GM23248 (cell line): ENCODE measurements around the gene ECSCR. TPM values are rescaled to one million over a fixed set of nuclear protein-coding genes. Genes with fewer than 3 reads are reported as not detected.

ENCODE experiments used
- DNase-seq: peaks from one replicate; pipeline ENCODE4 v3.0.0-alpha.2; 2015
- H2AFZ ChIP-seq: fragments of 200-600 bp; sonication (generic); 2 replicates; pipeline ENCODE4 v1.6.1; 2016; ENCODE audit warnings: antibody characterized with exemption
- H3F3A ChIP-seq: fragments of 200-600 bp; sonication (generic); 2 replicates; pipeline ENCODE4 v1.6.1; 2016; ENCODE audit warnings: mild to moderate bottlenecking, antibody characterized with exemption, mixed run types; ENCODE audit not compliant: insufficient read depth
- H3K27ac ChIP-seq: fragments of 200-600 bp; sonication (generic); 2 replicates; pipeline ENCODE4 v1.5.1; 2016; ENCODE audit warnings: mild to moderate bottlenecking
- H3K27me3 ChIP-seq: fragments of 200-600 bp; sonication (generic); replicated peaks from 2 replicates; pipeline ENCODE4 v1.6.1; 2016; ENCODE audit warnings: mild to moderate bottlenecking; ENCODE audit not compliant: insufficient read depth
- H3K36me3 ChIP-seq: fragments of 200-600 bp; sonication (generic); 2 replicates; pipeline ENCODE4 v1.6.1; 2016; ENCODE audit warnings: low read depth, mild to moderate bottlenecking
- H3K4me1 ChIP-seq: fragments of 200-600 bp; sonication (generic); 2 replicates; pipeline ENCODE4 v1.6.1; 2016; ENCODE audit warnings: mild to moderate bottlenecking; ENCODE audit not compliant: insufficient read depth
- H3K4me2 ChIP-seq: fragments of 200-600 bp; sonication (generic); one replicate; pipeline ENCODE4 v1.6.1; 2016; ENCODE audit warnings: mild to moderate bottlenecking; ENCODE audit not compliant: unreplicated experiment
- H3K4me3 ChIP-seq: fragments of 200-600 bp; sonication (generic); 2 replicates; pipeline ENCODE4 v1.5.1; 2016; ENCODE audit warnings: mild to moderate bottlenecking
- H3K79me2 ChIP-seq: fragments of 200-600 bp; sonication (generic); 2 replicates; pipeline ENCODE4 v1.6.1; 2016; ENCODE audit warnings: mild to moderate bottlenecking; ENCODE audit not compliant: insufficient read depth
- H3K9ac ChIP-seq: fragments of 200-600 bp; sonication (generic); 2 replicates; pipeline ENCODE4 v1.6.1; 2016; ENCODE audit warnings: mild to moderate bottlenecking
- H3K9me2 ChIP-seq: fragments of 200-600 bp; sonication (generic); 2 replicates; pipeline ENCODE4 v1.6.1; 2016; ENCODE audit warnings: mixed run types, mild to moderate bottlenecking, moderate library complexity; ENCODE audit not compliant: insufficient read depth
- H3K9me3 ChIP-seq: fragments of 200-600 bp; sonication (generic); one replicate; pipeline ENCODE4 v1.6.1; 2017; ENCODE audit warnings: low read depth
- H4K20me1 ChIP-seq: fragments of 200-600 bp; sonication (generic); 2 replicates; pipeline ENCODE4 v1.6.0; 2016; ENCODE audit not compliant: insufficient read depth
- EZH2 ChIP-seq: fragments of 200-600 bp; sonication (generic); IDR thresholded peaks from 2 replicates; pipeline ENCODE4 v1.6.1; 2018; ENCODE audit warnings: antibody characterized with exemption, mild to moderate bottlenecking; ENCODE audit not compliant: insufficient read depth, poor library complexity, severe bottlenecking
- EZH2phosphoT487 ChIP-seq: fragments of 200-600 bp; sonication (generic); IDR thresholded peaks from 2 replicates; pipeline ENCODE4 v1.6.1; 2018; ENCODE audit warnings: antibody characterized with exemption, moderate library complexity, mild to moderate bottlenecking, low read depth; ENCODE audit not compliant: insufficient read depth
- WGBS, 2 experiments: methylation state at CpG; one replicate each; pipeline ENCODE4 v1.1.6; 2015 to 2017; ENCODE audit warnings: low lambda C conversion rate in 2 of 2, low coverage in 1 of 2; ENCODE audit errors: missing lambda C conversion rate in 2 of 2; 5-methylcytosine and 5-hydroxymethylcytosine counted together
- in situ Hi-C: fragments of 300-500 bp; cut with MboI; formaldehyde crosslinking; loops from 2 replicates; pipeline ENCODE4 v1.15.0; 2020
- polyA plus RNA-seq: library from polyadenylated mRNA; unstranded; fragments of >200 nt; fragmentation: Nextera tagmentation; extraction: Ambion mirVana; gene quantifications from 2 replicates; pipeline ENCODE4 v1.2.1, GENCODE V29; 2016
- total RNA-seq: library from RNA; depleted of rRNA; stranded (reverse); fragments of >200 nt; shearing (Covaris generic); gene quantifications from 2 replicates; pipeline ENCODE4 v1.2.3, GENCODE V29; 2014

Gene ECSCR
- total and polyA plus RNA-seq, 2 experiments from 2014 or later = 0.41 TPM; not detected in 1

- Histone ChIP-seq H3K4me1 (peaks cover 19% of the 10 kb centered on the region), H3K36me3 (peaks cover 4% of the 10 kb centered on the region; the same call in 1 of the 2 replicates), H4K20me1 (no peaks in the 10 kb centered on the region), H3K9me3 (no peaks in the 10 kb centered on the region), H3K4me2 (no peak overlapping the region), H3F3A (peaks cover 24% of the 10 kb centered on the region), H3K4me3 (no peak overlapping the region), H3K9me2 (no peaks in the 10 kb centered on the region), H3K79me2 (no peaks in the 10 kb centered on the region), H3K27ac (no peak overlapping the region), H2AFZ (no peak overlapping the region), H3K27me3 (no peaks in the 10 kb centered on the region), H3K9ac (no peak overlapping the region)
- WGBS, 2 experiments = 96 to 98% methylated on average over 9 of the region's 9 CpGs
- no peak for DNase-seq
- in situ Hi-C loops = no loop called here
- no peak for TF ChIP-seq EZH2phosphoT487
- no peak for TF ChIP-seq EZH2
Measured at GRCh38 chr5:139414581-139415130, 47.9 kb downstream of the ECSCR start.

- Histone ChIP-seq H3K9me3 (no peaks in the 10 kb centered on the region), H3K79me2 (no peaks in the 10 kb centered on the region), H3K36me3 (peaks cover 4% of the 10 kb centered on the region; the same call in 1 of the 2 replicates), H3K27ac (no peak overlapping the region), H3K4me3 (no peak overlapping the region), H3K9me2 (no peaks in the 10 kb centered on the region), H3F3A (peaks cover 27% of the 10 kb centered on the region), H2AFZ (no peak overlapping the region), H4K20me1 (no peaks in the 10 kb centered on the region), H3K9ac (no peak overlapping the region), H3K27me3 (no peaks in the 10 kb centered on the region), H3K4me2 (no peak overlapping the region), H3K4me1 (peaks cover 19% of the 10 kb centered on the region)
- 97 to 99% methylated on average over 6 of the region's 6 CpGs for WGBS, 2 experiments
- DNase-seq = no peak
- TF ChIP-seq EZH2 (no peak), EZH2phosphoT487 (no peak)
- in situ Hi-C loops = no loop called here
Measured at GRCh38 chr5:139413963-139414362, 48.6 kb downstream of the ECSCR start.

GRCh38 chr5:139413153-139413552, 49.4 kb downstream of the ECSCR start:
- in situ Hi-C loops = no loop called here
- WGBS, 2 experiments = 96% methylated on average over 6 of the region's 6 CpGs
- H3K4me1 ChIP-seq = peaks cover 19% of the 10 kb centered on the region
- H3K9me2 ChIP-seq = no peaks in the 10 kb centered on the region
- no peaks in the 10 kb centered on the region for H4K20me1 ChIP-seq
- peaks cover 27% of the 10 kb centered on the region for H3F3A ChIP-seq
- TF ChIP-seq EZH2phosphoT487 = no peak
- TF ChIP-seq EZH2 = no peak
- H2AFZ ChIP-seq = no peak overlapping the region
- no peaks in the 10 kb centered on the region for H3K27me3 ChIP-seq
- no peak for DNase-seq
- no peaks in the 10 kb centered on the region for H3K36me3 ChIP-seq
- no peaks in the 10 kb centered on the region for H3K79me2 ChIP-seq
- no peaks in the 10 kb centered on the region for H3K9me3 ChIP-seq
- H3K4me3 ChIP-seq = no peak overlapping the region
- no peak overlapping the region for H3K4me2 ChIP-seq
- H3K27ac ChIP-seq = no peak overlapping the region
- H3K9ac ChIP-seq = no peak overlapping the region

GRCh38 chr5:139410993-139411828, 51.3 kb downstream of the ECSCR start:
- Histone ChIP-seq H2AFZ (peak overlapping the region; percentile 84), H3K79me2 (no peaks in the 10 kb centered on the region), H3K27me3 (no peaks in the 10 kb centered on the region), H3K4me3 (no peak overlapping the region), H3K9me2 (no peaks in the 10 kb centered on the region), H3F3A (peaks cover 27% of the 10 kb centered on the region), H3K9ac (peak overlapping the region; percentile 73), H3K9me3 (no peaks in the 10 kb centered on the region), H3K36me3 (no peaks in the 10 kb centered on the region), H3K4me1 (peaks cover 19% of the 10 kb centered on the region), H4K20me1 (no peaks in the 10 kb centered on the region), H3K27ac (peak overlapping the region; percentile 83), H3K4me2 (peak overlapping the region; percentile 33)
- peak; percentile 84 for DNase-seq
- in situ Hi-C loops = no loop called here
- no peak for TF ChIP-seq EZH2phosphoT487
- TF ChIP-seq EZH2 = no peak
- 11 to 12% methylated on average over 17 of the region's 17 CpGs for WGBS, 2 experiments
